Eye (tissue), 1 donor: ENCODE results near the gene C1GALT1.
"Not testable (repeated sequence)": the region's sequence is repeated elsewhere in the genome, so short reads cannot be mapped to it uniquely, and the experiment has no call there.

Experiments used
- DNase-seq: peaks from one replicate; pipeline ENCODE4 v3.0.0-alpha.2; 2015

C1GALT1 gene

GRCh38 chr7:7239346-7239745, 57.0 kb downstream of the C1GALT1 start:
- no peak for DNase-seq

- no peak for DNase-seq
These were observed 60.6 kb downstream of the C1GALT1 start for GRCh38 chr7:7242899-7243298.

GRCh38 chr7:7245233-7245632, 62.9 kb downstream of the C1GALT1 start:
- DNase-seq = not testable (repeated sequence)

DNA sequence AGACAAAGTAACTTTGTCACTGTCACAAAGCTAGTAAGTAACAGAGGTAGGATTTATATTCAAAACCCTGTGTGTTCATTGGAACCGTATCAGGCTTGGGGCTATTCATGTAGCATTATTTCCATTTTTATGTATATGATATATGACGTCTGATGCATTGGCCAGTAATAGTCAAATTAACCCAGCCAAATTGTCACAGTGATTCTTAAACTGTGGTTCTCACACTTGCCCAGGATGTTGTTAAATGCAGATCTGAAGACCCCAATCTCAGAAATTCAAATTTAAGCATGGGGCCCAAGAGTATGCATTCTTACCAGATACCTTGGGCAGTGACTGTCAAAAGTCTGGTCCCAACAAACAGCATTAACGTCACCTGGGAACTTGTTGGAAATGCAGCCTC, 63.9 kb downstream of the C1GALT1 start:
- no peak for DNase-seq

DNA sequence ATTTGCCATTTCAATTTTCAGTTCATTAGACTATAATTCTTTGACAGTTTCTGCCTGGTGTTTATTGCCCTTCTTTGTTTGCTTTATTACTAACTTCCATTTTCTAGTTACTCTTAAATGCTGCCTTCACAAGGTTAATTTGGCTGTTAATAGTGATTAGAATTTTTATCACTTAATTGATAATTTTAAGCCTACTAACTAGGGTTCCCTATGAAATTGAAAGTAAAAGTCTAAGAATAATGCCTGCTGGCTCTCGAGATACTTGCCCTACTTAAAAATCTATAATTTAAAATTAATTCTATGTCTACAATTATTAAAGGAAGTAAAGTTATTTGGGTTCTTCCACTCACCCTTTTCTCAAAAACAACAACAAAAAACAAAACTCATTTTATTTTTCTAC, 65.3 kb downstream of the C1GALT1 start:
- DNase-seq = no peak

DNA sequence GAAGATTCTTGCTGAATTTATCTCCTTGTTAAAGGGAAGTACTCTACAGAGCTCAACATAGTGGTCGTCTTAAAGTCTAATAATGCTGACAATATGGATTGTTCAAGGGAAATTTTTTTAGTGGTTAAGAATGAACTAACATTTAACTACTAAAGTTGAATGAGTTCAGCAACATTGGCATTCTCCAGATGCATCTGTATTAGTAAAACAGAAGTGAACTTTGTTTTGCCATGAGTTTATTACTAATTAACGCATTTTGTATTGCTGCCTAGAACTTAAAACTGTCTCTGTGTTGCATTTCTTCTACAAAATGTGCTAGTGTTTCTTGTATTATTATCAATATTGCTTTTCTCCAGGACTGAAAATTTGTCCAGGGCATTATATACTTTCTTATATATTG, 67.5 kb downstream of the C1GALT1 start:
- no peak for DNase-seq

- DNase-seq = no peak
These were observed 69.4 kb downstream of the C1GALT1 start for GRCh38 chr7:7251742-7252141.

GRCh38 chr7:7254319-7254718, 72.0 kb downstream of the C1GALT1 start:
- no peak for DNase-seq

DNA sequence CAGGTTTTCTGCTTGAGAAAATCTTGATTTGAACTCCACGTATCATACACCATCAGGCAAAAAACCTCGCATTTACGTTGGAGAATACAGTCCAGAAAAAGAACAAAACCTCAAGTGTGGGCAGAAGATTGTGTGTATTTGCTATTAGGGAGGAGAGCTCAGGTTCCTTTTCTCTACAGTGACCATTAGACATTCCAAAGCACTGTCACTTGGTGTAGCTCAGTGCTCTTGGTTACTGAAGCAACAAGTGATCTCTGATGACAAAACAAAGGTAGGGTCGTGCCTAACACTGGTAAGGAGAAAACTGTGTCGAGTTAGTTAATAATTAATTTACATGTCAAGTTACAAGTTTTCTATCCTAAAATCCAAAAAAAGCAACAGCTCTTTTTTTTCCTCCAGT, 72.6 kb downstream of the C1GALT1 start:
- DNase-seq = no peak

- no peak for DNase-seq
These were observed 74.5 kb downstream of the C1GALT1 start for GRCh38 chr7:7256731-7257274.

- no peak for DNase-seq
These were observed 75.8 kb downstream of the C1GALT1 start for GRCh38 chr7:7257899-7258692.

- no peak for DNase-seq
These were observed 79.5 kb downstream of the C1GALT1 start for GRCh38 chr7:7261863-7262262.

DNA sequence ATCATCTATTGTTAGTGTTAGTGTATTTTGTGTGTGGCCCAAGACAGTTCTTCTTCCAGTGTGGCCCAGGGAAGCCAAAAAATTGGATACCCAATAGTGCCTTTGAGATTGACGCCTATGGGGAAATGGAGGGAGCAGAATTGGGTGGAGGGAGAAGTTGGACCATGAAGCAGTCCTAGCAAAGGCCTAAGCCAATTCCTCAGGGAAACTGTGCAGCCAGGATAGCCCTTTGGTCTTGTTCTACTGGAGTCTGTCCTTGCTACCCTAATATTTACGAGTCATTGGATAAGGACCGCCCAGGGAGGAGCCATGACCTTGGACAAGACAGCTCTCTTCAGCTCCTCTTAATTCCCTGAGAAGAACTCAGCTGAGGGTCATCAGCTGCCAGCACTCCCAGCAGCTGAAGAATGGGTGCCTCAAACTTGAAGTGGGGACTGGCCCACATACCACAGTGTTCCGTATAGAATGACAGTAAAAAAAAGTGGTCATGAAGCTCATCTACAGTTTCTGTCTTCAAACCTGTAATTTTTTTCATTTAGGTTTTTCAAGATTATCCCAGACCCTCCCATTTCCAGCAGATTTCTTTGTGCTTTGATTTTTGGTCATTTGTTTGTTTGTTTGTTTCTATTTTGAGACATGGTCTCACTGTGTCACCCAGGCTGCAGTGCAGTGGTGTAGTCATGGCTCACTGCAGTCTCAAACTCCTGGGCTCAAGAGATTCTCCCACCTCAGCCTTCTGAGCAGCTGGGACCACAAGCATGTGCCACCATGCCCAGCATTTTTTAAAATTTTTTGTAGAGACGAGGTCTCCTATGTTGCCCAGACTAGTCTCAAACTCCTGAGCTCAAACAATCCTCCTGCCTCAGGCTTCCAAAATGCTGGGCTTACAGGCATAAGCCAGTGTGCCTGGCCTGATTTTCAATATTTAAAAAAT, 81.2 kb downstream of the C1GALT1 start:
- DNase-seq = no peak

GRCh38 chr7:7264306-7265040, 82.1 kb downstream of the C1GALT1 start:
- DNase-seq = no peak

DNA sequence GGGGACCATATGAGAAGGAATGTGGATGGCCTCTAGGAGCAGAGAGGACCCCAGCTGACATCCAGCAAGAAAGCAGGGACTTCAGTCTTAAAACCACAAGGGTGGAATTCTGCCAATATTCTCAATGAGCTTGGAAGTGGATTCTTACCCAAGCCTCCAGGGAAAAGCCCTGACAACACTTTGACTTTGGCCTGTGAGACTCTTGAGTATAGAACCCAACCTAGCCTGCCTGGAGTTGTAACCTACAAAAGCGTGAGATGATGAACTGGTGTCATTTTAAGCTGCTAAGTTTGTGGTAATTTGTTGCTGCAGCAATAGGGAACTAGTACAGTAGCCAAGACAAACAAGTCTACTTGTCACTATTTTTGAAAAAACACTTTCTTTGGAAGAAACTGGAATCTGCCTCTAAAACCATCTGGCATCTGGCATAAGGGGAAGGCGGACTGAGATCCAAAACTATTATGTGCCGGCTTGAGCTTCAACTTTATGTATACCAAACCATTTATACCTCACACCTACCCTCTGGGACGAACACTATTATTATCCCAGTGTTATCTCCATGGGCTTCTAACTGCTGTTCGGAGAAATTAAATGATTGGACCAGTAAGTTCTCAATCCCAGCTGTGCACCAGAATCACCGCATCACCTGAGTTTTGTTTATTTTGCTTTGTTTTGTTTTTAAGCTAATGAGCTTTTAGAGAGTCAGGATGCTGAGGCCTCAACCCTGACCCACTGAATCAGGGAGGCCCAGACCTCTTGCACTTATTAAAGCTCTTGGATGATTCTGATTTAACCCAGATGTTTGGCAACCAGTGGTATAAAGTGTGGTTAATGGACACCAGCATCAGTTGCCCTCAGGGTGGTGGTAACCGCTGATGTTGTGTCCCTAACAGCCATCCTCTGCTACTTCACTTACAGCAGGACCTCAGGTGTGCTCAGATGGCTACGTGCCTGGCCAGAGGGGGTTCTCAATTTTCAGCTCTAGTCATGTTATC, 83.0 kb downstream of the C1GALT1 start:
- DNase-seq = no peak

- no peak for DNase-seq
These were observed 84.0 kb downstream of the C1GALT1 start for GRCh38 chr7:7266257-7266881.

GRCh38 chr7:7271094-7271874, 88.9 kb downstream of the C1GALT1 start:
- no peak for DNase-seq

- no peak for DNase-seq
These were observed 90.0 kb downstream of the C1GALT1 start for GRCh38 chr7:7272294-7272693.

- no peak for DNase-seq
These were observed 92.4 kb downstream of the C1GALT1 start for GRCh38 chr7:7274782-7275181.

DNA sequence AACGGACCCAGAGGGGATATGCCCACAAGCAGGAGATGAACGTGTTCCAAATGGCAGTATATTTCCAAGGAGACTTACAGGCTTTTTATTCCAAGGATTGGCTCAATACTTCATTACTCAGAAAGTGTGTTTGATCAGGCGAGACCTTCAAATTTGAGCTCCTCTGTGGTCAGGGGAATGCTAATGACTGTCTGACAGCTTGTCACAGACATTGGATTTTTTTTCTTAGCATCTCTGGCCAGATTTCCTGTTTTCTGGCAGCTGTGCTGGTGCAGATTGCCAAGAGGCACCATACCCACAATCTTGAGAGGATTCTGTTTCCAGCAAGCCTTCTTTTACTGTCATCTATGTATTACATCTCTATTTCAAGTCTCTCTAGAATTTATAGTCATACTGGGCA, 93.8 kb downstream of the C1GALT1 start:
- peak; percentile 10 for DNase-seq
